ENCODE data around the gene MRPL32.

Gene MRPL32

DNA sequence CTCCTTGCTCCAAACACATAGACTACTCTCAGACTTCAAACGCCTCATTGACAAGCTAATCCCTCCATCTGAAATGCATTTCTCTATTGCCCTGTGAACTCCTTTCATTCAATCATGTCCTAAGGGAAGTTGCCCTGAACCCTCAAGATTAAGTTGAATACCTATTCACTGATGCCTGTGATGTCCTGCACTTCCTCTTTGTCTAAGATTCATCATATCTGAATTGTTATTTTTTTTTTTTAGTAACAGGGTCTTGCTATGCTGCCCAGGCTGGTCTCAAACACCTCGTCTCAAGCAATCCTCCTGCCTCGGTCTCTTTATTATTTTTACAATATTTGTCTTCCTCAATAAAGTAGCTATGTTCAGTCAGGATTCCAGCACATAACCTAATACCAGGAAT is 3.4 kb upstream of the MRPL32 start:
- no peak for DNase-seq

DNA sequence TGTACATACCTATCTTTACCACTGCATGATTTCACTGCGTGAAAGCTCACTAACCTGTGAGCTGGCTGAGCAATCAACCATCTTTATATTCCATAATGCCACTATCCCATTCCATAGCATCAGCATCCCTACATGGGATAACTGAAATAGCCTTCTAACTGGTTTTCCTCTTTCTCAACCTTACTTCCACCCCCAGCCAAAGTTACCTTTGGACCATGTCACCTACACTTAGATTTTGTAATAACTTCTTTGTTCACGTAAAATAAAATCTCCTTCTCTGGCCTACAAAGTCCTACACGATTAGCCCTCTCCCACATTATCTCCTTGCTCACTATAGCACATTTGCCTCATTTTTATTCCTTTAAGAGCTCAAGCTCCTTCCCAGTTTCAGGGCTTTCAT is 2.7 kb upstream of the MRPL32 start:
- no peak for DNase-seq

DNA sequence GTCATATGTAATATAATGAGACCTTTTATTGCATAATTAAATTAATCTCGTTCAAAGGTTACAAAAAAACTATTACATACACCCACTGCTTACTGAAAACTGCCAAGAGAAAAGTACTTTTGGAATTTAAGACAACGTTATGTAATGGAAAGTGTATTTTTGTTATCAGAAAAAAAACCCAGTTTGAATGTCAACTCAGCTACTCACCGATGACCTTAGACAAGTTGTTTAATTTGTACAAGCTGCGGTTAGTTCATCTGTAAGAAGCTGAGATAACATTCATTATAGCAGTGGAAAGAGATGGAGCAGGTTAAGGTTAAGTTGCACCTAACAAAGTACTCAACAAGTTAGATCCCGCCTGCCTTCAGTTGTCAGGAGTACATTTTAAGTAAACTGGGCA is 1.3 kb upstream of the MRPL32 start:
- DNase-seq = no peak

GRCh38 chr7:42931447-42931833 is 736 bp upstream of the MRPL32 start:
- DNase-seq = no peak

- DNase-seq = peak; percentile 3 to 15
Observed at GRCh38 chr7:42932811-42933591, 825 bp downstream of the MRPL32 start.

DNA sequence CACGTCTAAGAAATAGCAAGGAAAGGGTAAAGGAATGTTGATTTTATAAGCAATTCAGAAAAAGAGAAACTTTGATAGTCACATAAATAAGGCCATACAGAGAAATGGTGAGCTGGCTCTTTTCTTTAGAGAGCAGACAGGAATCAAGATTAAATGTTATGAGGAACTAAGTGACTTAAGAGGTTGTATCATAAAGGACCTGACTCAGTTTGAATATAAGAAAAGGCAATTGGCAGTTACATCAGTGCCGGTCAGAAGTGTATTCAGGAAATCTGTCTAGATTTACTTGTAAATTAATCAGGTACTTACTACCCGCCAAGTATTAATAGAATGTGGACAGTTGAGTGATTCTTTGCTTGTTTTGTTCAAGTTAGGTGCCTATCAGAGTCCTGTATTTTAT is 2.1 kb downstream of the MRPL32 start:
- no peak for DNase-seq

DNA sequence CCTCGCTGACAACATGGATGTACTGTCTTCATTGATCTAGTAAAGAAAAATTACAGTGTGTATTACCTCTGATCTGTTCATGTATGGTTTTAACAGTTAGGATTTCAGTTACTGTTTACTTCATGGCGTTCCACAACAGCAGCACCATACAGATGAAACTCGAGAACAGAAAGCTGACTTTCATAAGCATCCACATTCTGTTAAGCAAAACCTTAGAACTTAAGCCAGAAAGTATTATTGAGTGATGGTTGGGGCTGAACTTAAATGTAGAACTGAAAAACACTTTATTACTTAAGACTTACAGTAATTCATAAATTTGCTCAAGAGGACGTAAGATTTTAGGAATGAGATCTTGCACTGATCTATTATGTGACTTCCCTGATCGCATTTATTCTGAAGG is 3.7 kb downstream of the MRPL32 start:
- no peak for DNase-seq

- DNase-seq = no peak
Observed at GRCh38 chr7:42939457-42940240, 7.5 kb downstream of the MRPL32 start.

- DNase-seq = peak; percentile 83 to 88
Observed at GRCh38 chr7:42940985-42941847, 9.0 kb downstream of the MRPL32 start.

DNA sequence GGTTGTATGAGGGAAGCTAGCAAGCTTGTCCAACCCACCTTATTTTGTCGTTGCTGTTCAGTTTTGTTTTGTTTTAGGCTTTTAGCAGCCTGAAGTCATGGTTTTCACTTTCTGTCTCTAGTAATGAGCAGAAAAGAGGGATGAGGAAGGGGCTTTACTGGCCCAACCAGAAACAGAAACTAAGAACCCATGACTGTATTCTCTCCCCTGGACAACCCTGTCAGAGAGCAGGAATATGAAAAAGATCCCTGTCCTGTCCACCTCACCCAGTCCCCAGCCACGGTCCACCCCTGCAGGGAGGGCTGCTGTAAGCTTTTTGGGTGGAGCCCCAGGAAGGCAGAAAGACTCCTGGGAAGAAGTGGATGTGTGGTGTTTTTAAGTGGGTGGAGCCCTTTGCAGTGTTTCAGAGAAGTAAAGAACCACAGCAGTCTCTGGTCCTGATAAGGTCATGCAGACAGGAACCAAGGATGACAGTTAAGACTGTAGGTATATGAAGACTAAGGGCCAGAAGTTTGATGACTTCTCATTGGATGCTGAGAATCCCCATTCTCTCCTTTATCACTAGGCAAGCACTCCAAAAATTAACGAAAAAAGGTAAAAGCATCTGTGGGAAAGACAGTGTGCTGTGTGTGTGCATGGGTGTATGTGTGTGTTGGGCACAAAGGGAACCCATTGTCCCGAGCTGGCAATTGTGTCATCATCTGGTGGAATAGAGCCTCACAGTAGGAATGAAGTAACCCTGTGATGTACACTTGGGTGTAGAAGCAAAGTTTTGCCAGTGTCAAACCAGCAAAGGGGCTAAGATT is 13.8 kb downstream of the MRPL32 start:
- DNase-seq = no peak

DNA sequence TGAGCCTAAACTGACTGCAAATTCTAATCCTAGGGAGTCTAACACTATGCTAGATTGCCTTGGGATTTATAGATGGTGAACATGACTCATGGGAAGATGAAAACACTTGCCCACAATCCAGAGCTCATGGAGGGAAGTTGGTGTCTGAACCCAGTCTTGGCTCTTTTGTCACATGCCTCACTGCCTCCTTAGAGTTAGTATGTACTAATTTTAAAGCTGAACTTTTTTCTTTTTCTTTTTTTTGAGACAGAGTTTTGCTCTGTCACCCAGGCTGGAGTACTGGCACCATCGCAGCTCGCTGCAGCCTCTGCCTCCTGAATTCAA is 14.4 kb downstream of the MRPL32 start:
- no peak for DNase-seq

GRCh38 chr7:42947521-42947920 is 15.3 kb downstream of the MRPL32 start:
- DNase-seq = no peak

DNA sequence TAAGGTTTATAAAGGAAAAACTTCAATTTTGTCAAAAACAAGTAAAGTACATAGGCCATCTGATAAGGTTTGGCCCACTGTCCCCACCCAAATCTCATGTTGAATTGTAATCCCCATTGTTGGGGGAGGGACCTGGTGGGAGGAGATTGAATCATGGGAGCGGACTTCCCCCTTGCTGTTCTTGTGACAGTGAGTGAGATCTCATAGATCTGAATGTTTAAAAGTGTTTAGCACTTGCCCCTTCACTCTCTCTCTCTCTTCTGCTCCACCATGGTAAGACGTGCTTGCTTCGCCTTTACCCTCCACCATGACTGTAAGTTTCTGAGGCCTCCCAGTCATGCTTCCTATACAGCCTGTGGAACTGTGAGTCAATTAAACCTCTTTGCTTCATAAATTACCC is 18.2 kb downstream of the MRPL32 start:
- DNase-seq = no peak

DNA sequence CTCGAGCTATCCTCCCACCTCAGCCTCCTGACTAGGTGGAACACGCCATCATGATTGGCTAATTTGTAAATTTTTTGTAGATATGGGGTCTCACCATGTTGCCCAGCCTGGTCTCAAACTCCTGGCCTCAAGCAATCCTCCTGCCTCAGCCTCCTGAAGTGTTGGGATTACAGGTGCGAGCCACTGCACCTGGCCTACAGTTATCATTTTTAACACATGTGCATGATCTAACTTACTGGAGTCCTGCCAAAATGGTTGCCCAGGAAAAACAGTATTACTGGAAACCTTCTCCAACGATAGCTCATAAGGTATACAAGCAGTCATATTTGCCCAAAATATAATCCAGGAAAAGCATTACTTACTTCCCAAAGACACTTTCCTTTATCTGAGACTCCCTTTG is 20.2 kb downstream of the MRPL32 start:
- DNase-seq = no peak

DNA sequence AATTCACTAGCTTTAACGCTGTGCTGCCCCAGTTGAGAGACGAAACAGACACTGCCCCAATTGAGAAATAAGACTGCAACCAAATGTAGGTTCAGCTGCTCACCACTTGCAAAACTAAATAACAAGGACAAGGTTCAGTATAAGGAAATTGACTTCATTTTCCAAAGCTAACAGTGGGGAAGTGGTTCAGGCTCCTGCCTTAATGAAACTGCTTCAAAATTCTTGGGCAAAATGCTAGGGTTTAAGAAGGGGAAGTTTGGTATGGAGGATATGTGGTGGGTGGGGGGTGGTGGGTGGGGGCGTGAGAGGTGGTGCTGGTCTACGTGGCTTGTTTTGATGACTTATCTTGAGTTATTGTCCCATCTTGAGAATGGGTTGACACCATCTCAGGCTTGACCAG is 21.8 kb downstream of the MRPL32 start:
- DNase-seq = no peak

GRCh38 chr7:42956062-42956461 is 23.9 kb downstream of the MRPL32 start:
- DNase-seq = no peak

DNA sequence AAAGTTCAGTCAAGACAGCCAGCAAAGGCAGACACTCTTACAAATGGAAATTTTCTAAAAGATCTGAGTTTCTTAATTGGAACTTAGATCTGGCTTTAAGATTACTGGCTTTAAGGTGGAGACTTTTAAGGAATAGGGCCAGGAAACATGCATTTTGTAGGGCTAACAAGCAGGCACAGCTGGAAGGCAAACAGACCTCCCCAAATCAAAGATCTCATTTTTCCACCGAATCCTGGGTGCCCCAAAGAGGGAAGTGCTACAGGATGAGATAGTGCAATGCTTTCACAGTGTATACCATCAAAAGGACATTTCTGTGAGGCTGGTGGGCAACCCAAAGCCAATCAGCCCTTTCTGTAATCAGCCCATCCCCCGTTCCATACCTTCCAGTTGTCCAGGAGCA is 27.4 kb downstream of the MRPL32 start:
- DNase-seq = no peak

DNA sequence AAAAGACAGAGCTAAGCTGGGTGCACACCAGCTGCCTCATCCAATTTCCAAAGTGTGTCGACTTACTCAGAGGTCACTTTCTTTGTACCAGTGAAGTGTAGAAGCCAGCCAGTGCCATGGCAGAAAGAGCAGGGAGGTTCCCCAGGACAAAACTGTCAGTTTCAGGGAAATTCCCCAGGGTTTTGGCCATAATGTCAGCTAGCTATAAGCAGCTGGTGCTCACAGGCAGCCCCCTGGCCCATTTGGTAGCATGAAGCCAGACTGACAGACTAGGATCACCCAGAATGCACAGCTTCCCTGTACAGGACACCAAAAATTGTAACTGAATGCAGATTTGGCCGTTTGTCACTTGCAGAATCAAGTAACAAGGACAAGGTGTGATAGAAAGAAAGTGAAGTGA is 28.6 kb downstream of the MRPL32 start:
- DNase-seq = no peak

- no peak for DNase-seq
Observed at GRCh38 chr7:42961170-42961569, 29.0 kb downstream of the MRPL32 start.

DNA sequence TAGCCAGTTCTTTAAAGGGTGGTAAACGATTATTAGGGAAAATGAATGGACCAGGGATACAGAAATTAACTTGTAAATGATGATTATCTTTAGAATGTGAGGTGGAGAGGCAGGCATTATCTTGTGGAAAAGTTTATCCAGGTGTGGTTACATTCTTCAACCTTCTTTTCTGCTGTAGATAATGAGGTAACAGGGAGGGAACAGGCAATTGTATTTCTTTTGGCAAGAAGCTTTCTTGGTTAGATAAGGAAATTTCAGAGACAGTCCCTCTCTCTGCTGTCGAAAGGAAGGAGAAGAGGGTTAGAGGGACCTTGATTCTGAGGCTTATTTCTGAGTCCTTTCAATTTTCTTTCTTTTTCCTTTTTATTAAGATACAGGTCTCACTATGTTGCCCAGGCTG is 32.1 kb downstream of the MRPL32 start:
- no peak for DNase-seq

DNA sequence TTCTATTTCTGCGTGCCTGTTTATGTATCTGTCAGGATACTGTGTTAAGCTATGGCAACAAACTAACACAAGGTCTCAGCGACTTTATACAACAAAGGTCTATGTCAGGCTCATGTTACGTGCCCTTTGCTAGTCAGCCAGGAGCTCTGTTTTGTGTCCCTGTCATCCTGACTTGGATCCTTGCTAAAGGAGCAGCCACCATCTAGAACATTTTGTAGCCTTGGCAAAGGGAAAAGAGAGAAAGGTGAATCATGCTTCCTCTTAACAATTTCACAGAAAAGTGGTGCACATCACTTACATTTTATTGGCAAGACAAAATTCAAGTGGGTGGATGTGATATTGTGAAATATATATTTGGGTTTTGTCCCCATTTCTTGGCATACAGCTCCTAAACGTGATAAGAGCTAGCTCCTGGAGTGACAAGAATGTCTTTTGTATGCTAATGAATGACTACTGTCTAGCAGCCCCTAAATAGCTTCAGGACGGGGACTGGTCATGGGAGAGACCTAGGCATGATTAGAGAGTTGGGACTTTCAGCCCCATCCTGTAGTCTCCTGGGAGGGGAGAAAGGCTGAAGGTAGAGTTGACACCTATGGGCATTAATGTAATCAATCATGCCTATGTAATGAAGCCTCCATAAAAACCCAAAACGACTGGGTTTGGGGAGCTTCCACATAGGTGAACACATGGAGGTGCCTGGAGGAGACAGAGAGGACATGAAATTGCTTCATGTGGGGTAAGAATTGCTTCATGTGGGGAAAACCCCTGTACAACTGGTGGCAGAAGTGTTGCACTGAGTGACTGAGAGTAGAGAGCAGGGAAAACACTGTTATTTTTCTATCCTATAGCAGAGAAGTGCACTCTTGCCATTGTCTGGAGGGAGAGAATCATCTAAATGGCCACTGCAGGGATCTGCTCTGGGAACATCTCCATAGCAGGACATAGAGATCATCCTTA is 33.0 kb downstream of the MRPL32 start:
- no peak for DNase-seq

DNA sequence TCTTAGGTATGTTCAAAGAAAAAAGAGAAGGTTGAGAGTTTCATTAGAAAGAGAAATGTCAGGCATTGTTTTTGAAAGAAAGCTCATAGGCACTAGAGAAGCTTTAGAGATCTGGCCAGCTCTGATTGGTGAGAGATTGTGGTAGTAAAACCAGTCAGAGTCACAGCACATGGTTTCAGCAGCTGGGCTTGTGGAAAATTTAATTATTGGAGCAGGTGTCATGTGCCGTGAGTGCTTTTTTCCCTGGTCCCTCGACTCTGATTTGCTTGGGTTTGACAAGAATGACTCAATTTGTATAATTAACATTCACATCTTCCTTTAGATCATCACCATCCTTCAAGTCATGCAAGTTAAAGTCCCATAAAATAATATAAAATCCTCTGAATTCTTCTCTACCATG is 35.2 kb downstream of the MRPL32 start:
- DNase-seq = no peak
